GM12891 (cell line): ENCODE results near the gene JKAMP.

ENCODE experiments used
- DNase-seq: peaks from one replicate; pipeline ENCODE4 v3.0.0; 2011; ENCODE audit warnings: low spot score; ENCODE audit not compliant: insufficient read length
- FAIRE-seq: peaks from 2 replicates; lab custom pipeline; 2011; peaks lifted over from hg19 to GRCh38; lab: Jason Lieb, UNC
- PAX5 ChIP-seq: IDR thresholded peaks from 2 replicates; pipeline ENCODE4 v1.6.1; 2011; ENCODE audit warnings: low read length, moderate library complexity, mild to moderate bottlenecking; ENCODE audit not compliant: insufficient read depth, severe bottlenecking
- POLR2A ChIP-seq: IDR thresholded peaks from 2 replicates; pipeline ENCODE4 v1.6.1; 2011; ENCODE audit warnings: low read depth, low read length, control low read depth
- POLR2AphosphoS5 ChIP-seq: IDR thresholded peaks from 2 replicates; pipeline ENCODE4 v1.6.1; 2011; ENCODE audit warnings: low read depth, low read length, control low read depth
- POU2F2 ChIP-seq: IDR thresholded peaks from 2 replicates; pipeline ENCODE4 v1.6.1; 2011; ENCODE audit warnings: low read depth, mild to moderate bottlenecking, control low read depth, low read length, moderate library complexity
- SPI1 ChIP-seq: IDR thresholded peaks from 2 replicates; pipeline ENCODE4 v1.6.1; 2011; ENCODE audit warnings: low read depth, low read length, control low read depth
- TAF1 ChIP-seq: IDR thresholded peaks from 2 replicates; pipeline ENCODE4 v1.6.1; 2011; ENCODE audit warnings: low read depth, low read length, control low read depth

Gene JKAMP

GRCh38 chr14:59509101-59509500 is 24.8 kb downstream of the JKAMP start:
- DNase-seq, result no peak
- TF ChIP-seq POLR2A (no peak), TAF1 (no peak), POLR2AphosphoS5 (no peak), POU2F2 (no peak), SPI1 (no peak)
- FAIRE-seq, result no peak

GRCh38 chr14:59510001-59510400 is 25.7 kb downstream of the JKAMP start:
- DNase-seq (no peak), FAIRE-seq (no peak)
- TF ChIP-seq PAX5, result no peak
- no peak for TF ChIP-seq POLR2A
- no peak for TF ChIP-seq TAF1
- TF ChIP-seq SPI1, result no peak
- no peak for TF ChIP-seq POU2F2
- no peak for TF ChIP-seq POLR2AphosphoS5

- TF ChIP-seq TAF1, result no peak
- no peak for TF ChIP-seq POU2F2
- TF ChIP-seq PAX5, result no peak
- TF ChIP-seq POLR2AphosphoS5, result no peak
- no peak for TF ChIP-seq POLR2A
- TF ChIP-seq SPI1, result no peak
- DNase-seq, result no peak
Measured at GRCh38 chr14:59510966-59511365, 26.6 kb downstream of the JKAMP start.

GRCh38 chr14:59511916-59512575 is 27.7 kb downstream of the JKAMP start:
- FAIRE-seq (no peak), DNase-seq (peak; percentile 4)

More at GRCh38 chr14:59510966-59511365, 26.6 kb downstream of the JKAMP start:
- no peak for FAIRE-seq

GRCh38 chr14:59520224-59520623 is 35.9 kb downstream of the JKAMP start:
- TF ChIP-seq POLR2AphosphoS5, result no peak
- no peak for TF ChIP-seq SPI1
- TF ChIP-seq PAX5, result no peak
- no peak for TF ChIP-seq TAF1
- no peak for TF ChIP-seq POLR2A
- no peak for TF ChIP-seq POU2F2
- no peak for FAIRE-seq

More at GRCh38 chr14:59511916-59512575, 27.7 kb downstream of the JKAMP start:
- TF ChIP-seq PAX5, result no peak
- no peak for TF ChIP-seq SPI1
- TF ChIP-seq POLR2A, result no peak
- TF ChIP-seq POLR2AphosphoS5, result no peak

GRCh38 chr14:59529189-59529588 is 44.9 kb downstream of the JKAMP start:
- FAIRE-seq (no peak), DNase-seq (no peak)
- no peak for TF ChIP-seq POU2F2
- no peak for TF ChIP-seq POLR2AphosphoS5
- no peak for TF ChIP-seq TAF1
- no peak for TF ChIP-seq PAX5
- TF ChIP-seq SPI1, result no peak
- TF ChIP-seq POLR2A, result no peak

More at GRCh38 chr14:59520224-59520623, 35.9 kb downstream of the JKAMP start:
- DNase-seq, result no peak

- DNase-seq (no peak), FAIRE-seq (no peak)
- TF ChIP-seq POLR2AphosphoS5 (no peak), SPI1 (no peak), POU2F2 (no peak), PAX5 (no peak), POLR2A (no peak), TAF1 (no peak)
Measured at GRCh38 chr14:59530349-59530748, 46.0 kb downstream of the JKAMP start.

GRCh38 chr14:59532419-59532818 is 48.1 kb downstream of the JKAMP start:
- DNase-seq (no peak), FAIRE-seq (no peak)
- TF ChIP-seq POU2F2, result no peak
- TF ChIP-seq POLR2A, result no peak
- TF ChIP-seq TAF1, result no peak
- no peak for TF ChIP-seq SPI1
- TF ChIP-seq POLR2AphosphoS5, result no peak
- no peak for TF ChIP-seq PAX5

- FAIRE-seq, result no peak
- DNase-seq, result no peak
- TF ChIP-seq POLR2A (no peak), POLR2AphosphoS5 (no peak), TAF1 (no peak), SPI1 (no peak), PAX5 (no peak), POU2F2 (no peak)
Measured at GRCh38 chr14:59534361-59534987, 50.2 kb downstream of the JKAMP start.
